Epidermal melanocyte (primary cell): ENCODE data around the gene OLFML3.

Experiments
- DNase-seq: peaks from one replicate; pipeline ENCODE4 v3.0.0; 2011; ENCODE audit warnings: low spot score; ENCODE audit not compliant: insufficient read length

The OLFML3 gene, protein sequence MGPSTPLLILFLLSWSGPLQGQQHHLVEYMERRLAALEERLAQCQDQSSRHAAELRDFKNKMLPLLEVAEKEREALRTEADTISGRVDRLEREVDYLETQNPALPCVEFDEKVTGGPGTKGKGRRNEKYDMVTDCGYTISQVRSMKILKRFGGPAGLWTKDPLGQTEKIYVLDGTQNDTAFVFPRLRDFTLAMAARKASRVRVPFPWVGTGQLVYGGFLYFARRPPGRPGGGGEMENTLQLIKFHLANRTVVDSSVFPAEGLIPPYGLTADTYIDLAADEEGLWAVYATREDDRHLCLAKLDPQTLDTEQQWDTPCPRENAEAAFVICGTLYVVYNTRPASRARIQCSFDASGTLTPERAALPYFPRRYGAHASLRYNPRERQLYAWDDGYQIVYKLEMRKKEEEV

DNA sequence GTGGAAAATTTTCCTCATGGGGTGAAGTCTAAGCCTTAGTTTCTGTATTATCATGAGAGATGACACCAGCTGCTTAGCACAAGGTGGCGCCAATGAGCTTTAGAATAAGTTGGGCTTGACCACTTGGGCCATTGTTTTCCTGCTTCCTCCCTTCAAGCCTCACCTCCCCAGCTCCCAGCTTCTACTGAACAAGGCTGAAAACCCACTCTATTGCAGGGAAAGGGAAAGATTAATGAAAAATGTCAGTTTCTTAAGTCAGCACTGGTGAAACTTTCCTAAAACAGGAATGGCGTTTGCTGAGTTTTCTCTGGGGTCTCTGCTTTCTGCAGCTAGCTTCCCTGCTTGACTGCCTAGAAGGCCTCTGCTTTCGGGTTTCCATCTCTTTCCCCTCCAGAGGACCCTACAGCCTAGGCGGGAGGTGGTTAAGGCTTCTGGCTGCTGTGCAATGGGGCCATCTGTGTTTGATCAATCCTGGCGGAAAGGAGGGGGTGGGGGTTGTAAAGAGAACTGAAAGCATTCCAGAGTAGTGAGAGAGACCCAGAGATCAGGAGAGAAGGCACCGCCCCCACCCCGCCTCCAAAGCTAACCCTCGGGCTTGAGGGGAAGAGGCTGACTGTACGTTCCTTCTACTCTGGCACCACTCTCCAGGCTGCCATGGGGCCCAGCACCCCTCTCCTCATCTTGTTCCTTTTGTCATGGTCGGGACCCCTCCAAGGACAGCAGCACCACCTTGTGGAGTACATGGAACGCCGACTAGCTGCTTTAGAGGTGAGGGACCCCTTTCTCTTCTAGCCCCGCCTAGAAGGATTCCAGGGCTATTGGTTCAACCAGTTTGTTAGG, at the start of gene OLFML3:
Gene OLFML3 (plus strand): TSS at position 612 of the 840 bp plus-strand sequence. CDS start 43 bp downstream, at position 655.
- DNase-seq = peak; percentile 76

DNA sequence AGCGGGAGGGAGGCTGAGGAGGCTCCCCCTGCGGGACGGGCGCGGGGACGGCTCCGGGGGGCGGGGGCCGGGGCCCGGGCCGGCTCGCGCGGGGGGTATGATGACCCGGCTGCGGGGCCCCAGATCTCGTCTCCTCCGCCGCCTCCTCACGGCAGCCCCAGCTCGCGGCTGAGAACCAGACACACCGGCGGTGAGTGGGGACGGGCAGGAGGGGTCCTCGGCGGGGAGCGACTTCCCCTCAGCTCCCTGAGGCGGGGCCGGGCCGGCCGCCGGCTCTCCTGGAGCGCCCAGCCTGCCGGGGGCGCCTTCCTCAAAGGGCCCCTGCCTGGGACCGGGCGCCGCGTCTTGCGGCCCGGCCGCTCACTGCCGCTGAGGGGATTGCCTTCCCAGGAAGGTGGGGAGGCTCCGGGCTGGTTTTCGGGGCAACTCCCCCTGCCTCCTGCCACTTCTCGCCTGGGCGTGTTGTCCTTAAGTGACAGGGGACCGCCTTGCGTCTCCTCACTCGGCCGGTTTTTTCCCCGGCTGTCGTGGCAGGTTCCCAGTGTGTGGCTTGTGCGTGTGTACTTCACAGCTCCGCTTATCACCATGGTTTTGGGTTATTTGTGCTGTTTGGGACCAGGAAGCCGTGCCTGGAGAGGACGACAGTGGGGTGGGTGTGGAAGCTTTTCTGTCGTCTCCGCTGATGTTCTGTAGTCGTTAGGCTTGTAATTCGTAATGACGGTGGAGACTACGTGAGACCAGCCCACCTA, 49.4 kb upstream of the OLFML3 start:
- DNase-seq = no peak

DNA sequence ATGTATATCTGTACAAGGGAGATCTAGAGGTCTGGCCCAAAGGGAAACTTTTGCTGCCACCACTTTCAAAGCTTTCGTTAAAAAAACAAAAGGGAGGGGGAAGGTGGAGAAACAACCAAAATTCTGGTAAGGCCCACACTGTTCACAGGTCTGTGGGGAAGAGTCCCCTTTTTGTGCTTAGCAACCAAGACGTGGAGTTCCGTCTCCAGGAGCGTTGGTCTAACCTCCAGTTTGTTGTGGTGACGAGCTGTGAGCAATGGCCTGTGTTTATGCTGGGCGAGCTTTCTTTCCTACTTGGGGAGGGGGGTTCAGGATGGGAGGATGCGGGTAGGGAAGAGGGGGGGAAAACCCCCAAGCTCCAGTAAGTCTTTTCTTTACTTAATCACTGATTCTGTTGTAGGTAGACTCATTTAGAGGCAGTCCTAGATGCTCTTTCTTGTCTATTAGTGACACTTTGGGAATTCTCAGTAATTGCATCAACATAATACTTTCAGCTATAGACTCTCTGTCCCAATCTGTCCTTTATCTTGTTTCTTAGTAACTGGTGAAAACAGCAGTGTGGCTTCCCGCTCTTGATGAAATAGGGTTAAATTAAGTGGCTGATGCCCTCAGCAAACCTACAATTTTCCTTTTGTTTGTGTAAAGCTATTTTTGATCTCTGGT, 48.6 kb upstream of the OLFML3 start:
- no peak for DNase-seq

DNA sequence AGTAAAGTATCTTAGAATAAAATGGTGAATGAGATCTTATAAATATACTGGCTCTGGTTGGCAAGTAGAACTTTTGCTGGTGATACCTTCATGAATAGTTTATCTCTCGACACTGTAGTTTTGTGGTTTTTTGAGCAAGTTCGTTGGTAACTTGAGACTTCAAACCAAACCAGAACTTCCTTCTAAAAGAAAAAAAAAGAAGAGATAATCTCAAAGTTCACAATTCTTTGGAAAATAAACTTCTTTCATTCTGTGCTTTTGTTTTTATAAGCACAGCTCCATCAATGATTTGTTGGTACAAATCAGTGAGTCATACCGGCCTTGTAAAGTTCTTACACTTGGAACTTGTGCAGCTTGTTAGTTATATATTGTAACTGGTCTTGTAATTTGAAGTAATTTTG, 47.8 kb upstream of the OLFML3 start:
- no peak for DNase-seq

DNA sequence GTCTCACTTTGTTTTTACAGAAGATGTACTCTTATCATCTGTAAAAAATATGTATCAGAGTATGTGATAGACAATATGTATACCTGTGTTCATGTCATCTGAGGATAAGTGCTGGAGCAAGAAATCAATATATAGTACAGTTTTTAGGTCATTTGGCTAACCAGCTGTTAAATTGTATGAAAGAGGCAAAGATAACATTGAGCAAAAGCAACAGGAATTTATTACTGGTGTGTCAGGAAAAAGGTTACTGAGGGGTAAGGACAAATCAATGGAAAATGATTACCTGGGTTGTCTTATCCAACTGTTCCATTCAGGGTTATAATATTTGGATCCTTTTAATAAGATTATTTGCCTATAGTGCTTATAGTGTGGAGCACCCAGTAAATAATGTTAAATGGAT, 45.3 kb upstream of the OLFML3 start:
- DNase-seq = no peak

DNA sequence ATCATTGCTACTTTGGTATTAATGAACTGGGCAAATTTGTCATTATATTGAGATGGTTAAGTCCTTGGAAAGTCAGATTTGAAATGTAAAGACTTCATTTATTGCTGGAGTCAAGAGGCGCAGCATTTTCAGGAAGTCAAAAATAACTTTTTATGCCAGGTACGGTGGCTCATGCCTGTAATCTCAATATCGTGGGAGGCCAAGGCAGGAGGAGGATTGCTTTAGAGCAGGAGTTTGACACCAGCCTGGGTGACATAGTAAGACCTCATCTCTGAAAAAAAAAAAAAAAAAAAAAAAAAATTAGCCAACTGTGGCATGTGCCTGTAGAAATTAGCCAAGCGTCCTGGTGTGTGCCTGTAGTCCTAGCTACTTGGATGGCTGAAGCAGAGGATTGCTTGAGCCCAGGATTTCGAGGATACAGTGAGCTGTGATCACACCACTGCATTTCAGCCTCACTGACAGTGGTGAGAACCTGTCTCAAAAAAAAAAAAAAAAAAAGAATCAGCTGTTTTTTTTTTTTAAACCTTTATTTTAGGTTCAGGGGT, 44.7 kb upstream of the OLFML3 start:
- no peak for DNase-seq

DNA sequence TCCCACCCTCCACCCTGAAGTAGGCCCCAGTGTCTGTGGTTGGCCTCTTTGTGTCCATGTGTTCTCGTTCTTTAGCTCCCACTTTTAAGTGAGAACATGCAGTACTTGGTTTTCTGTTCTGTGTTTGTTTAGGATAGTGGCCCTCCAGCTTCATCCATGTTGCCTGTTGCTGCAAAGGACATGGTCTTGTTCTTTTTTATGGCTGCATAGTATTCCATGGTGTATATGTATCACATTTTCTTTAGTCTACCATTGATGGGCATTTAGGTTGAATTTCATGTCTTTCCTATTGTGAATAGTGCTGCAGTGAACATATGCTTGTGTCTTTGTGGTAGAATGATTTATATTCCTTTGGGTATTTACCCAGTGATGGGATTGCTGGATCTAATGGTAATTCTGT, 44.1 kb upstream of the OLFML3 start:
- no peak for DNase-seq

DNA sequence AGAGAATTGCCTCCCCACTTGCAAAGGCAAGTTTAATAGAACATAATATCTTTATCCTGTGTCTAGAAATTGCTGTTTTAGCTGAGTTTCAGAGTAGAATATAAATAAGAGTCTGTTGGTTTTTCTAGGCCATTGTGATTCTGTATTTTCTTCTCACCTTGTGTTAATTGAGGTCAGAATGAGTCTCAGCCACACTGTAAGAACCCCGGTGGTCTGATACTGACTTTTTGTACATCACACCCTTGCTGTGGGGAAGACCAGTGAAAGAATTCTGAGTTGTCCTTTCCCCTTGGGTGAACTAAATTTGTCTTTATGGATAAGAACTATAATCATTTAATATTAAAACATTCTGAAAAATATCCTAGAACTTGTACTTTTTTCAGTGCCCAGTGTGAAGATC, 43.3 kb upstream of the OLFML3 start:
- no peak for DNase-seq

DNA sequence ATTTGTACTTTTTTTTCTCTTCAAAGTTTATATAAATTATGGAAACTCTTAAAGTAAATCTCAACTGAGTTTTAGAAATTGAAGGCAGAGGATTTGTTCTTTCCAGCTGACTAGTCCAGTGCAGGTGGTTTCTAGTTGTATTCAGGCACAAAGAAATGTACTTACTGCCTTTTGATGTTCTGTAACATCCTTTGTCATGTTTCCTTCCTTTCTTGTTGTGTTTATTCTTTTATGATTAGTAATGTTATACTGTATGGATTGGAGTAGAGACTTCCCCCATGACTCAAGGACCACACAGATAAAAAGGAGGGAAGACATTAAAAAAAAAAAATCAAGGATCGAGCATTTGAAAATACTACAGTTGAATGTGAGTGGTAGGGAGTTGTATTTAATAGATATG, 42.1 kb upstream of the OLFML3 start:
- no peak for DNase-seq

DNA sequence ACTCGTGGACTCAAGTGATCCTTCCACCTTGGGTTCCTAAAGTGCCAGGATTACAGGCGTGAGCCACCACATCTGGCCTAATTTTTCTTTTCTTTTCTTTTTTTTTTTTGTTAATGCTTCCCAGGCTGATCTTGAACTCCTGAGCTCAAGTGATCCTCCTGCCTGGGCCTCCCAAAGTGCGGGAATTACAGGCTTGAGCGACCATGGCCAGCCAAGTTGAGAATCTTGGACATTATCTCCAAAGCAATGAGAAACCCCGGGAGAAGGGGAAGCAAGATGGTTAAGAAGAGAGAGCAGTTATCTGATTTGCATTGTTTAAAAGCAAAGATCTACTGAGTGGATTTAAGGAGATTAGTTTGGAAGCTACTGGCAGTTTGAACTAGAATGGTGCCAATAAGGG, 41.1 kb upstream of the OLFML3 start:
- no peak for DNase-seq

DNA sequence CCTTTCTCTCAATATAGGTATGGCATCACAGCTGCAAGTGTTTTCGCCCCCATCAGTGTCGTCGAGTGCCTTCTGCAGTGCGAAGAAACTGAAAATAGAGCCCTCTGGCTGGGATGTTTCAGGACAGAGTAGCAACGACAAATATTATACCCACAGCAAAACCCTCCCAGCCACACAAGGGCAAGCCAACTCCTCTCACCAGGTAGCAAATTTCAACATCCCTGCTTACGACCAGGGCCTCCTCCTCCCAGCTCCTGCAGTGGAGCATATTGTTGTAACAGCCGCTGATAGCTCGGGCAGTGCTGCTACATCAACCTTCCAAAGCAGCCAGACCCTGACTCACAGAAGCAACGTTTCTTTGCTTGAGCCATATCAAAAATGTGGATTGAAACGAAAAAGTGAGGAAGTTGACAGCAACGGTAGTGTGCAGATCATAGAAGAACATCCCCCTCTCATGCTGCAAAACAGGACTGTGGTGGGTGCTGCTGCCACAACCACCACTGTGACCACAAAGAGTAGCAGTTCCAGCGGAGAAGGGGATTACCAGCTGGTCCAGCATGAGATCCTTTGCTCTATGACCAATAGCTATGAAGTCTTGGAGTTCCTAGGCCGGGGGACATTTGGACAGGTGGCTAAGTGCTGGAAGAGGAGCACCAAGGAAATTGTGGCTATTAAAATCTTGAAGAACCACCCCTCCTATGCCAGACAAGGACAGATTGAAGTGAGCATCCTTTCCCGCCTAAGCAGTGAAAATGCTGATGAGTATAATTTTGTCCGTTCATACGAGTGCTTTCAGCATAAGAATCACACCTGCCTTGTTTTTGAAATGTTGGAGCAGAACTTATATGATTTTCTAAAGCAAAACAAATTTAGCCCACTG, 38.7 kb upstream of the OLFML3 start:
- no peak for DNase-seq

DNA sequence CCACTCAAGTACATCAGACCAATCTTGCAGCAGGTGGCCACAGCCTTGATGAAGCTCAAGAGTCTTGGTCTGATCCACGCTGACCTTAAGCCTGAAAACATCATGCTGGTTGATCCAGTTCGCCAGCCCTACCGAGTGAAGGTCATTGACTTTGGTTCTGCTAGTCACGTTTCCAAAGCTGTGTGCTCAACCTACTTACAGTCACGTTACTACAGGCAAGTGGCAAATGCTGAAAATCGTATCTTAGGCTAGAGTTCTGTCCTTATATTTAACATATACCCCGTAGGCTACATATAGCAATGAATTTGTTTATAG, 38.1 kb upstream of the OLFML3 start:
- no peak for DNase-seq

DNA sequence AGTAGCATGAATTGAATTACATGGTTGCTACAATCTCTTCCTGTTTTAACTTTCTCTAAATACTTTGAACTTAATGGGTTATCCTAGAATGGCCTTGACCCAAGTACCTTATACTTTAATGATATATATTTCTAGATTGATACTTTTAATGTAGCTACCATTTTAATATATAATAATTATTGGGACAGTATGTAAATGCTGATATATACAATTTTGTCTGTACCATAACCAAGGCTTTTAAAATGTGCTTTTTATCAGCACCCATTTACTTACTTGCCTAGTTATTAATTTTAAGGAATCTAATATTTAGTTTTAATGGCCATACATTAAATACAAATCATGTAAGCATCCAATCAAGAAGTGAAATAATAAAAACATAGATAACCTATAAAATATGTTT, 36.7 kb upstream of the OLFML3 start:
- no peak for DNase-seq

DNA sequence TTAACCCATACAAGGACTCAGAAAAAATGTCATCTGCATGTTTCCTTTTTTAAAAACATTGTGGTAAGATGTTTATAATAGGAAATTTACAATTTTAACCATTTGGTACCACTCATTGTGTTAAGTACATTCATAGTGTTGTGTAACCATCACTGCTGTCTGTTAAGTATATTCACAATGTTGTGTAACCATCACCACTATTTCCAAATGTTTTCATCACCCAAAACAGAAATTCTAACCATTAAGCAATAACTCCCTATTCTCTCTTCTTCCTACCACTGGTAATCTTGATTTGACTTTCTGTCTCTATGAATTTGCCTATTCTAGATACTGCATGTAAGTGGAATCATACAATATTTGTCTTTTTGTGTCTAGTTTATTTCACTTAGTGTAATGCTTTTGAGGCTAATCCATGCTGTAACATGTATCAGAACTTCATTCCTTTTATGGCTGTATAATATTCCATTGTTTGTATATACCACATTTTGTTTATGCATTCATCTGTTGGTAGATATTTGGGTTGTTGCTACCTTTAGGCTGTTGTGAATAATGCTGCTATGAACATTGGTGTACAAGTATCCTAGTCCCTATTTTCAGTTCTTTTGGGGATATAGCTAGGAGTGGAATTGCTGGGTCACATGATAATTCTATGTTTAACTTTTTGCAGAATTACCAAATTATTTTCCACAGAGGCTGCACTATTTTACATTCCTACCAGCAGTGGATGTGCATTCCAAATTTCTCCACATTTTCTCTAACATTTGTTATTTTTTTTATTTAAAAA, 36.1 kb upstream of the OLFML3 start:
- DNase-seq = no peak

DNA sequence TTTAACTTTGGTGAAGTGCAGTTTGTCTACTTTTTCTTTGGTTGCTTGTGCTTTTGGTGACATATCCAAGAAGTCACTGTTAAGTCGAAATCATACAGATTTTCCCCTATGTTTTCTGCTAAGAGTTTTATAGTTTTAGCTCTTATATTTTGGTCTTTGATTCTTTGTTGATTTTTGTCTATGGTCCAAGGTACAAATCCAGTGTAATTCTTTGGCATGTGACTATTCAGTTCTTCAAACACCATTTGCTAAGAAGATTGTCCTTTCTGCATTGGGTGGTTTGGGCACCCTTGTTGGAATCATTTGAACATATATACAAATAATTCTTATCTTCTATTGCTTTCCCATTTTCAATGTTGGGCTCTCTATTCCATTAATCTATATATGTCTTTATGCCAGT, 33.9 kb upstream of the OLFML3 start:
- no peak for DNase-seq

DNA sequence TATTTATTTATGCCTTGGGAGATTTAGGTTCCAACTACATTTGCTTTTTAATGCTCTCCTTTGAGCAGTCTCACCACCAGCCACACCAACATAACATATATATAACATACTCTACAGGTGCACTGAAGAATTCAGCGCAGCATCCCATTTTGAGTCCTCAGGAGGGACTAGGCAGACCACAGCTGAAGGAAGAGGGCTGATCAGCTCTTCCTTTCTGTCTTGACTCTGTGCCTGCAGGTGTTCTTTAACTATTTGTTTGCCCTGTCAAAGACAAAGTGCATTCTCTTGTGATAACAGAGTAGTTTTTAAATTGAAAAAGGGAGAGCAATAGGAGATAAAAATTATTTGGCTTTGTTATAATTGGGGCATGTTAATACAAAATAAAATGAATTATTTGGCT, 33.2 kb upstream of the OLFML3 start:
- DNase-seq = no peak

DNA sequence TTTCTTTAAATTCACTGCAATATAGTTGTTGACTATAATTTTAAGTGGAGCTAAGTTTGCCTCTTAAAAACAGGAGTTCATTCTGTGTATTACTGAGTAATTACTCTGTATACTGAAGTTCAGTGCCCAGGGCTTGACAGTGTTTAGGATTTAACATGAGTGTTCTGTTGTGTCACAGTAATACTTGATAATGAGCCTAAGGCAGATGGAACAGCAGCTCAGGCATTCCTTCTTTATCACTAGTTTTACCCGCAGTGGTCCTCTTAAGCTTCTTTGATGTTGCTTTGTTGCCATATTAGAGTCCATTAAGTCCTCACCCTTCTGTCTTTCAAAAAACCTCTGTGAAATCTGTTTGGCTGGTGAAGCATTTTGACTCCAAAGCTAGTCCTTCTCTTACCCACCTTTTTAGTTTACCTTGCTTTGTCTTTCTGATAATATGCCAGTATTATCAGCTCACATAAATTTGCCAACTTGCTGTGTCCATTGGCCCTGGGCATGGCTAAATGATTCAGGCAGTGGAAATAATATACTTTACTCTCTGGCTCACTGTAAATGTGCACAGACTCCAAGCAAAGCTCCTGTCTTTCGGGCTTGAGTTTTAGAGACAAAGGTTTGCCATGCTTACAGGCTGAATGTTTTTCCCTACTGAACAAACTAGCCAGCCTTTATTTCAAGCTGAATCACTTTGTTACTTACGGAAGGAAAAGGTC, 32.4 kb upstream of the OLFML3 start:
- no peak for DNase-seq

DNA sequence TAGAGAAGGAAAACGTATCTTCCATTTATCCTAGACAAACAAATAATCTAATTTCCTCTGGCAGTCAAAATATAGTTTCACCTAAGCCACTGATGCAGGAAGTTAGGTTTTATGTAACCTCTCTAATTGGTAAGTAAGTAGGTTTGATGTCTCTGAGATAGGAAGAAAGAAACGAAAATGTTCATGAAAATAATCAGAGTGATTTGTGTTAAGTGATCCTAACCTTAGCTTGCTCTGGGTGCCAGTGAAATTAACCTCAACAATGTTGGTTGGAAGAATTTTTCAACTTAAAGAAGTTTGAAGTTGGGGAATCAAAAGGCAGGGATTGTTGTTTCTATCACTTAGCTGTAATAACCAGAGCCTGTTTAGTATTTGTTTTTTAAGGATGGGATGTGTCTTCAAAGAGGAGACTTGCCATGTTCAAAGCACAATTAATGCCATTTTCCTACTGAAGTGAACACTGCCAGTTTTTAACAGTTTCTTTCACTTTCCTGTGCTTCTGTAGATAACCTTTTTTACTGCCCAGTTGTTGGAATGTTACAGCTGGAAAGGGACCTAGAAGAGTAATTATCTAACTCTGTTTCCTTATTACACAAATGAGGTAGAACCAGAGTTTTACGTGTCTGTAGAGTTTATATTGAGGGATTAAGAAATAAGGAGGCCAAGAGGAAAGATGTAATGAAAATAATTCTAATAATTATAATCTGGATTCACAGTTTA, 31.7 kb upstream of the OLFML3 start:
- no peak for DNase-seq
